ENCODE measurements around the gene EIF2D. TPM values are rescaled to one million over a fixed set of nuclear protein-coding genes. Genes with fewer than 3 reads are reported as not detected.
"Not testable (repeated sequence)": the region's sequence is repeated elsewhere in the genome, so short reads cannot be mapped to it uniquely, and the experiment has no call there.

The EIF2D gene
- total RNA-seq, 1 donor from 2014 or later = 45.6 TPM

- TF ChIP-seq CTCF (conservative IDR thresholded peaks at IDR 0.05; ENCODE audit: low read depth, low read length) = no peak
- DNase-seq (ENCODE audit: low read depth) = no peak
- H3K4me3 ChIP-seq (ENCODE audit: low read depth, low read length) = no peak overlapping the region
Measured at GRCh38 chr1:206582537-206582936, 29.7 kb downstream of the EIF2D start.

- DNase-seq (ENCODE audit: low read depth) = no peak
- H3K4me3 ChIP-seq (ENCODE audit: low read depth, low read length) = no peak overlapping the region
- no peak for TF ChIP-seq CTCF (conservative IDR thresholded peaks at IDR 0.05; ENCODE audit: low read depth, low read length)
Measured at GRCh38 chr1:206581571-206581981, 30.7 kb downstream of the EIF2D start.

GRCh38 chr1:206581114-206581497 lies 31.2 kb downstream of the EIF2D start:
- H3K4me3 ChIP-seq (ENCODE audit: low read depth, low read length); DNase-seq (ENCODE audit: low read depth): not testable (repeated sequence)

- TF ChIP-seq CTCF (conservative IDR thresholded peaks at IDR 0.05; ENCODE audit: low read depth, low read length) = no peak
- no peak overlapping the region for H3K4me3 ChIP-seq (ENCODE audit: low read depth, low read length)
- DNase-seq (ENCODE audit: low read depth) = no peak
Measured at GRCh38 chr1:206580438-206581113, 31.7 kb downstream of the EIF2D start.

GRCh38 chr1:206579747-206580437 lies 32.4 kb downstream of the EIF2D start:
- TF ChIP-seq CTCF (conservative IDR thresholded peaks at IDR 0.05; ENCODE audit: low read depth, low read length) = no peak
- DNase-seq (ENCODE audit: low read depth) = no peak
- no peak overlapping the region for H3K4me3 ChIP-seq (ENCODE audit: low read depth, low read length)

- no peak for DNase-seq (ENCODE audit: low read depth)
- H3K4me3 ChIP-seq (ENCODE audit: low read depth, low read length) = no peak overlapping the region
- no peak for TF ChIP-seq CTCF (conservative IDR thresholded peaks at IDR 0.05; ENCODE audit: low read depth, low read length)
Measured at GRCh38 chr1:206578978-206579374, 33.3 kb downstream of the EIF2D start.

- TF ChIP-seq CTCF (conservative IDR thresholded peaks at IDR 0.05; ENCODE audit: low read depth, low read length) = no peak
- H3K4me3 ChIP-seq (ENCODE audit: low read depth, low read length) = no peak overlapping the region
- DNase-seq (ENCODE audit: low read depth) = no peak
Measured at GRCh38 chr1:206578068-206578977, 33.9 kb downstream of the EIF2D start.
